LoVo (cell line): ENCODE data around the gene TMC4.
"Not testable (repeated sequence)": the region's sequence is repeated elsewhere in the genome, so short reads cannot be mapped to it uniquely, and the experiment has no call there.

ENCODE experiments used
- DNase-seq: peaks from one replicate; pipeline ENCODE4 v3.0.0-alpha.2; 2016; ENCODE audit warnings: low spot score

The TMC4 gene

GRCh38 chr19:54203151-54203611 lies 30.2 kb upstream of the TMC4 start:
- DNase-seq, result no peak

- no peak for DNase-seq
These were observed 29.0 kb upstream of the TMC4 start for GRCh38 chr19:54201980-54202379.

- no peak for DNase-seq
These were observed 28.3 kb upstream of the TMC4 start for GRCh38 chr19:54201172-54201701.

- no peak for DNase-seq
These were observed 26.4 kb upstream of the TMC4 start for GRCh38 chr19:54199401-54199800.

- no peak for DNase-seq
These were observed 24.2 kb upstream of the TMC4 start for GRCh38 chr19:54197121-54197520.

GRCh38 chr19:54196536-54196935 lies 23.6 kb upstream of the TMC4 start:
- DNase-seq, result no peak

- DNase-seq, result not testable (repeated sequence)
These were observed 21.5 kb upstream of the TMC4 start for GRCh38 chr19:54194463-54194862.

GRCh38 chr19:54193011-54193410 lies 20.1 kb upstream of the TMC4 start:
- no peak for DNase-seq

- DNase-seq, result no peak
These were observed 19.0 kb upstream of the TMC4 start for GRCh38 chr19:54191811-54192453.

- peak; percentile 87 for DNase-seq
These were observed 18.3 kb upstream of the TMC4 start, which contains the start of gene TSEN34 for GRCh38 chr19:54191011-54191810. Gene TSEN34, plus strand, starts transcription at chr19:54191308. Its CDS starts 57 bp downstream, at chr19:54191365.

- peak; percentile 98 for DNase-seq
These were observed 17.6 kb upstream of the TMC4 start for GRCh38 chr19:54190503-54191010.

GRCh38 chr19:54189735-54190502 lies 17.0 kb upstream of the TMC4 start:
- DNase-seq, result peak; percentile 100

GRCh38 chr19:54189145-54189734 lies 16.3 kb upstream of the TMC4 start, which contains the start of gene MBOAT7:
Gene MBOAT7, minus strand, starts transcription at chr19:54189580. Its CDS starts 1,072 bp downstream, at chr19:54188508.
- DNase-seq, result no peak

- no peak for DNase-seq
These were observed 15.4 kb upstream of the TMC4 start for GRCh38 chr19:54188215-54188871.

GRCh38 chr19:54186934-54187381 lies 14.0 kb upstream of the TMC4 start:
- no peak for DNase-seq

GRCh38 chr19:54186351-54186750 lies 13.4 kb upstream of the TMC4 start:
- no peak for DNase-seq

GRCh38 chr19:54183431-54183830 lies 10.5 kb upstream of the TMC4 start:
- DNase-seq, result no peak

GRCh38 chr19:54181894-54182293 lies 8.9 kb upstream of the TMC4 start:
- DNase-seq, result not testable (repeated sequence)

- no peak for DNase-seq
These were observed 7.7 kb upstream of the TMC4 start for GRCh38 chr19:54180691-54181091.

- DNase-seq, result no peak
These were observed 7.0 kb upstream of the TMC4 start for GRCh38 chr19:54179921-54180461.
